ENCODE measurements around the gene PEX11B. TPM values are rescaled to one million over a fixed set of nuclear protein-coding genes. Genes with fewer than 3 reads are reported as not detected.
"Not testable (repeated sequence)": the region's sequence is repeated elsewhere in the genome, so short reads cannot be mapped to it uniquely, and the experiment has no call there.

PEX11B gene
- total RNA-seq, 1 donor from 2014 or later = 19.1 TPM

DNA sequence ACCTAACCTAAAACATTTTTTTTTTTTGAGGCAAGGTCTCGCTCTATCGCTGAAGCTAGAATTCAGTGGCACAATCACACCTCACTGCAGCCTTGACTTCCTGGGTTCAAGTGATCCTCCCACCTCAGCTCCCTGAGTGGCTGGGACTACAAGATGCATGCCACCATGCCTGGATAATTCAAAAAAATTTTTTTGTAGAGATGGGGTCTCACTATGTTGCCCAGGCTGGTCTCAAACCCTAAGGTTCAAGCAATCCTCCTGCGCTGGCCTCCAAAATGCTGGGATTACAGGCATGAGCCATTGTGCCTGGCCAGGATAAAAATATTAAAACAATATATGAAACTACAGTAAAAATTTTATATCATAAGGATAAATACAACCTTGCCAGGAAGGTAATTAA is 34.4 kb upstream of the PEX11B start:
- DNase-seq = no peak

GRCh38 chr1:145951526-145951925 is 33.0 kb upstream of the PEX11B start:
- DNase-seq = no peak

DNA sequence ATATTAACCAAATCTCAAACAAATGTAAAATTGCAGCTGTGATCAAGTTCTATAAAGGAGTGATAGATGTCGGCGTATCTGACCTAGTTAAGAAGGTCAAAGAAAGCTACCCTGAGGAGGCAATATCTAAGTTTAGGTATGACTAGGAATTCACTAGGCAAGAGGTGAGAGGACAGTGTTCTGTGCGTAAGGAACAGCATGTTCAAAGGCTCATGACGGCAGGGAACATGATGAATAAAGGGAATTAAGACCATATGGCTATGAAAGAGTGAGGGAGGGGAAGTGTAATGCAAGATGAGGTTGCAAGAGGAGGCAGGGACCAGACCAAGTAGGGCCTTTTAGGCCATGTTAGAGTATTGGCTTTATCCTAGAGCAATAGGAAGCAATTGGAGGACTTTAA is 30.7 kb upstream of the PEX11B start:
- no peak for DNase-seq

- no peak for DNase-seq
These were observed 29.0 kb upstream of the PEX11B start for GRCh38 chr1:145947551-145947950.

DNA sequence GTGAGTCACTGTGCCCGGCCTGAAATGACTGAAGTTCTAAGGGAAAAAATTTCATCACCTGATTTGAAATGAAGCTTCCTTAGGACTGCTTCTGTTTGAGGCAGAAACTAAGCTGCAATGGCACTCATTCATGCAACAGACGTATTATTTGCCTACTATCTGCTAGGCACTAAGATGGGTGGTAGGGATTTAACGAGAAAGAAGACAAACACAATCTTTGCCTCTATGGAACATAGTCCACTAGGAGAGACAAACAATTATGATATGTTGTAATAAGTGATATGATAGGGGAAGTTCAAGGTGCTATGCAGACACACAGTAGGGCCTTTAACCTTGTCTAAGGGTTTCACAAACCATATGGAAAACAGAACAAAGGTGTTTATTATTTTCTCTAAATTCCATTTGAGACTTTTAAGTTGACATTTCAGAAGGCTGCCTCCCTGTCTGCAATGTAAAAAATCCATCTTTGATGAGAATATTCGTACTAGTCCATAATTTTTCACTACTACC is 28.0 kb upstream of the PEX11B start:
- DNase-seq = no peak

DNA sequence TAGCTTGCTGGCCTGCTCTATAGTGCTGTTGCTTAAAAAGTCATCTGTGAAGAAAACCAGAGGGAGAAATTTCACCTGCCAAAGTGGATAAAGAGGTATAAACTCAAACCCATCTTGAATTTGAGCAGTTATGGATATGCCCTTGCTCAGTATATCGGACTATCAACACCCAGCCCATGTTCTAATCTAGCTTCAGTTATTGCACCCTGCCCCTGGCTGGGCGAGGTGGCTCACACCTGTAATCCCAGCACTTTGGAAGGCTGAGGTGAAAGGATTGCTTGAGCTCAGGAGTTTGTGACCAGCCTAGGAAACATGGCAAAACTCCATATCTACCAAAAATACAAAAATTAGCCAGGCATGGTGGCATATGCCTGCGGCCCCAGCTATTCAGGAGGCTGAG is 26.0 kb upstream of the PEX11B start:
- no peak for DNase-seq

DNA sequence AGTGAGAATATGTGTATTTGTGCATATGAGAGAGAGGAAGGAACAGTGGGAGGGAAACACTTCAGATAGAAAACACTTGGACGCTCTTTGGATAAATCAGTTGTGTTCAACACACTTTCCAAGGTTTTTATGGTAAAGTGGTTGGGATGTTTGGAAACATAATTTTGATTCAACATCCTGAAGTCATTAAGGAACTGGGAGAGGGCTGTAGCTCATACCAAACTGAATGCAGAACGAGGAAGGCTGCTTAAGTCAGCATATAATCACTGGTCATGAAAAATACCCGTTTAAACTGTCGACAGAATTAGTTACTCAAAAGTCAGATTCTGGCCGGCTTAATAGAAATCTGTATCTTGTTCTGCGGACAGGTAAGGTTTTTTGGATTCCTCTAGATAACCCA is 24.4 kb upstream of the PEX11B start:
- DNase-seq = peak; percentile 41

DNA sequence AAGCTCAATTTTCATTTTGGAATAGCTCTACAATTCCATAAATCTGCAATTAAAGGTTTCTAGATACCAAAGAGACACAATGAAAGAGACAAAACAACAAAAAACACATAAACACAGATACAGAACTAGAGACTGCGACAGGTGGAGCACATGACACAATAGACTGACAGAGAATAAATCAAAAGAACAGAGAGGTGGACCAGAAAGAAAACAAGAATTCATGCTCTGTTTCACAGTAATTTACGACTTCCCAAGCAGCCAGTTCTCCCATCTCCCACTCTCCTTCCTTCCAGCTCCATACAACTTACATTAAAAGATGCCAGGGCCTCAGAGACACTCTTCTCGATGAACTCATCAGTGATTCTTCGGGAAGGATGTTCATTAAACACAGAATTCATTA is 23.9 kb upstream of the PEX11B start:
- DNase-seq = no peak

DNA sequence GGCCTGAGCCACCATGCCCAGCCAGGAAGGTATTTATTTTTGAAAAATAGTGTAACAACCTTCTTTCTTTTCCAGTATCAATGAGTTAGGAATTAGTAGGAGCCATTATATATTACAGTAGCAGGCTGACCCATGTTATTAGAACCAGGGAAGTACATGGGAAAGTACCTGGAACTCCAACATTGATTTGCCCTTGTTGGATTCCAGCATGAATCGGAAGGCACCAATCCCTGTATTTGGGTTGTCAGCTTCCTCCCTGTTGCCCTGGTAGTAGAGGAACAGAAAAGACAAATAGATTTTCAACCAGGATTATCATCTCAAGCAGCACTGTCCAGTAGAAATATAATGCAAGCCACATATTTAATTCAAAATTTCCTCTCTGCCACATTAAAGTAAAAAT is 18.9 kb upstream of the PEX11B start:
- no peak for DNase-seq

GRCh38 chr1:145936247-145936646 is 17.7 kb upstream of the PEX11B start:
- no peak for DNase-seq

- DNase-seq = no peak
These were observed 17.2 kb upstream of the PEX11B start for GRCh38 chr1:145935708-145936107.

GRCh38 chr1:145932522-145933009 is 14.0 kb upstream of the PEX11B start:
- not testable (repeated sequence) for DNase-seq

- DNase-seq = no peak
These were observed 9.6 kb upstream of the PEX11B start for GRCh38 chr1:145927916-145928643.

DNA sequence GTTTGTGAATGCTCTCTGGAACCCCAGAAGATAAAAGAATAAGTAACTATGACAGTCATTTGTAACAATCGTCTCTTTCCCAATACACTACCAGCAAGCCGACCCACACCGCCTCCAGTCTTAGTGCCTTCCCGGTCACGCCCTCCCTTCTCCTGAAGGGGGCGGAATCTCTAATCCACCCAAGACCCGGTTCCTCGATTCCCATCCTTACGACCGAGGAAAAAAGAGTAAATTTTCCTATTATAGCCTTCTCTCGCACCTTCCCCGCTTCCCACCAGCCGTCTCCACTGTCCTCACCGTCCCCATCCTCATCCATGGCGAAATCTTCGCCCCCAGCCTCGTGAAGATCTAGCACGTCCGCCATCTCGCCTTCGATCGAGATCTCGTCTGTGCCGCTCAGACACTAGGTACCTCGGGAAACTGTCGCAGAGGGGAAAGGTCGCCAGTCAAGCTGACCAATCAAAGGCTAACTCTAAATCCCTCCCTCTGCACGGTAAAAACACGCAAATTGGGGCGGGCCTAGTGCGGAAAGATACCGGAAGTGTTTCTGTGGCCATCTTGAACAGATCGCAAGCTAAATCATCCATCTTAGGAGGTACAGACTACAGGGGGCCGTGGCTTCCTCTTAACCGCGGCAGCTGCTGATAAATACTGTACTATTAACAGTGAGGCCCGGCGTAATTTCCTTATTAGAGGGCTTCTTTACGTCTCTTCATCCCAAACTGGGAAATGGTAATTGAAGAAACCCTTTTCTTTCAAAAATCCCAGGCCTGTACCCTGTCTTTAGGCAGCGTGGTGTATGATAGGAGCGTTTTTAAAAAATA is 8.8 kb upstream of the PEX11B start, which contains the start of gene RBM8A:
RBM8A (minus strand) TSS at position 422 of the 824 bp plus-strand sequence; CDS start at position 364, 58 bp downstream.
- peak; percentile 99 for DNase-seq

DNA sequence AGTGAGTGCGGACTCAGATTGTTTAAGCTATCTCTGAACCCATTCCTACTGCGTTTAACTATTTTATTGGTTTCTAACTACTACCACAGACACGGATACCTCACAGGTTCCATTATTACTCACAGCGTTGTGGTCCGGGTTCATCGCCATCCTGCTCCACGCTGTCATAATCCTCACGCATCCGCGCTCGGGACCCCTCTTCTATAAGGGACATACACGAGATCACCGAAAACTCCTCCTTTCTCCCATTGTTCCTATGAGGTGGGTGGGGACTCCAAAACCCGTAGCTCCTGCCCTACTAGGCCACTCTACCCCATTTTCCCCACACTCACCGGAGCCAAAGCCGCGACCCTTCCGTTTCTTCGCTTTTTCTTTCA is 8.2 kb upstream of the PEX11B start:
- DNase-seq = no peak

DNA sequence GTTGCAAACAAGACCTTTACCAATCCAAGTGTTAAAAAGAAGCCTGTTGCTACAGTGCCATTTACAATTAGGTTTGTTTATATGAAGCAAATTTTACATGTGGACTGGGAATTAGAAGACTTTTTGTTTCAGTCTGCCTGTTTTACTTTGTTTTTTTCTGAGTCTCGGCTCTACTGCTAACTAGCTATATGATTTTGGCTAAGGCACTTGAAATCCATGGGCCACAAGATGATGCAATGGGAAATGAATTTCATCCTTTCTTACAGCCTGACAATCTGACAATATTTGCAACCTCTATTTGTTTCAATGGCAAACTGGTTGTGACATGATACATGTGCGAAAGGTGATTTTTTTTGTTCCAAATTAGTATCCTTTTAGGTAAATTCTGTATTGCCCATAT is 3.7 kb upstream of the PEX11B start:
- DNase-seq = no peak

DNA sequence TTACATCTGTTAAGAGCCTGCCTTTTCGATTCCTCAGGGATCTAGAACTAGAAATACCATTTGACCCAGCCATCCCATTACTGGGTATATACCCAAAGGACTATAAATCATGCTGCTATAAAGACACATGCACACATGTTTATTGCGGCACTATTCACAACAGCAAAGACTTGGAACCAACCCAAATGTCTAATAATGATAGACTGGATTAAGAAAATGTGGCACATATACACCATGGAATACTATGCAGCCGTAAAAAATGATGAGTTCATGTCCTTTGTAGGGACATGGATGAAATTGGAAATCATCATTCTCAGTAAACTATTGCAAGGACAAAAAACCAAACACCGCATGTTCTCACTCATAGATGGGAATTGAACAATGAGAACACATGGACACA is 1.8 kb upstream of the PEX11B start:
- not testable (repeated sequence) for DNase-seq

DNA sequence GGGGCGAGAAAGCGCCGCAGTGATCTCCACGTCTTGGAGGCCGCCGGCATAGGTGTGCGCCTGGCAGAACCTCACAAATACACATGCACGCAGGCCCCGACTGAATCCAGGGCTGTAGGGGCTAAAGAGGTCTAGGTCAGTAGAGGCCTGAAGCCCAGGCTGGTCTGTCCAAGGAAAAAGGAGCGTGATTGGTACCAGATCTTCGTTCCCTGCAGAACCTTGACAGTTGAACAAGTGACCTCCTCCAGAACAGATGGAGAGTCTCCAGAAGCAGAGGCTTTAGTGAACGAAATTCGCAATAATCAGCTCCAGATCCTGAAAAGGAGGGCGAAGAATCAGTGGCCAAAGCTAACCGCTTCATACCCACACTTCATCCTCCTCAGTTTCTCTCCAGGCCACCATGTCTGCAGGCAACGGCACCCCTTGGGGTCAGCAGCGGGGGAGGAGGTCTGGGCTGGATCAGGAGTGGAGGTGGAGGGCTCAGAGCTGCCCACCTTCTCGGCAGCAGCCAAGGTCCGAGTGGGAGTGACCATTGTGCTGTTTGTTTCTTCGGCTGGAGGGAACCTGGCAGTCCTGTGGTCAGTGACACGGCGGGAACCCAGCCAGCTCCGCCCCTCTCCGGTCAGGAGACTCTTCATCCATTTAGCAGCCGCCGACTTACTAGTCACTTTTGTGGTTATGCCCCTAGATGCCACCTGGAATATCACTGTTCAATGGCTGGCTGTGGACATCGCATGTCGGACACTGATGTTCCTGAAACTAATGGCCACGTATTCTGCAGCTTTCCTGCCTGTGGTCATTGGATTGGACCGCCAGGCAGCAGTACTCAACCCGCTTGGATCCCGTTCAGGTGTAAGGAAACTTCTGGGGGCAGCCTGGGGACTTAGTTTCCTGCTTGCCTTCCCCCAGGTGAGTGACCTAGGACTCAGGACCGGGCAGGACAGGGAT is 749 bp upstream of the PEX11B start:
- peak; percentile 8 for DNase-seq

DNA sequence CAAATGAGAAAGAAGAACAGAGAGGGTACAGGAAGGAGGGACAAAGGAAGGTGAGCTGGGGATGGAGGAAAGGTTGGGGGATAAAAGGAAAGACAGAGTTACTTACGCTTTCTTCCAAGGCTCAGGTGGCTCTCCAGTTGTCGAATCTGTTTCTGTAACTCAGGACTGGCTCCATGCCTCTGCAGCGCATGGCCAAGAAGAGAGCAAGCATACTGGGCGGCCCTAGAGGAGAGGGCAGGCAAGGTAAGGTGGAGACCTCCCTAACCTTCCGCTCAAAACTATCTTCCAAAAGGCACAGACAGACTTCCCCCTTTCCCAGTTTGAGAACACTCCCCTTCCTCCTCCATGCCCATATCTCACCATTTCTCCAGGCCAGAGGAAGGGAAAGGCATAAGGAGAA is 922 bp downstream of the PEX11B start:
- no peak for DNase-seq

DNA sequence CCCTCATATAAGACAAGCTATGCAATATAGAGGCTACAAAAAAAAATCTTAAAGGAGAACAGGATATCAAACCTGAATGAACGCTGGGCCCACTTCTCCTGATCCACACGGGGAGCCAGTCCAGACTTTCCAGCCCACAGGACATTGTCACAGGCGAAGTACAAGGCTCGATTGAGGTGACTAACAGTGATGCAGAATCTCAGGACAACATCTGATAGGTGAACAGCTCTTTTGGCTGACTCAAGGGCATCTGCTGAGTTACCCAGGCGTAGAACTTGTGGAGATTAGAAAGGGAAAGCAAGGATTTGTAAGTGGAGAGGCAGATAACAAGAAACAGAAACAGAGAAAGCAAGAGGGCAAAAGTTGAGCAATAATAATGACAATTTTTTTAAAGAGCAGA is 1.8 kb downstream of the PEX11B start:
- no peak for DNase-seq

GRCh38 chr1:145912128-145912641 is 6.3 kb downstream of the PEX11B start:
- no peak for DNase-seq

DNA sequence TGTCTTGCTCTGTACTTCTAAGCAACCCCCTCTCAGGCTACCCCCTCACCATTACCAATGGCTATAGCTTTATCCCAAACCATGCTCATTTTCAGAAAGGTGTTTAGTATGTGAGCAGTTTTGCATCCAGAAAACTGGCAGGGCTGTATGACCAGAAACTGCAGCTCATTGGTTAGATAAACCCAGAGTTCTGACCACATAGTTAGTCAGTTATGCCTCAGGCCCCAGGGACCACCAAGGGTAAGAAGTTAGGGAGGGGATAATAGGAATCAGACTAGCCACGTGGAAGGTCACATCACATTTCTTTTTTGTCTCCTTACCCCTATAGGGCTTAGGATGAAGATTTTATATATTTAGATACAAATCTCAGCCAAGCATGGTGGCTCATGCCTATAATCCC is 9.9 kb downstream of the PEX11B start:
- no peak for DNase-seq

All from skin of body (tissue), 2 donors.